GM23338 (cell line): ENCODE results near the gene TF.

Source experiments
- EZH2 ChIP-seq: fragments of 200-600 bp; sonication (generic); IDR thresholded peaks from one replicate; pipeline ENCODE4 v1.8.0; 2017; ENCODE audit warnings: antibody characterized with exemption, mild to moderate bottlenecking, low read depth; ENCODE audit not compliant: unreplicated experiment
- TF ChIP-seq, protein P1 (sequence below), 2 experiments: fragments of 200-600 bp in 1 of 2; sonication (generic) in 1 of 2; conservative IDR thresholded peaks; 2 replicates each; pipeline versions ENCODE4 v1.5.1 to v1.6.1; 2016 to 2017; ENCODE audit warnings: antibody characterized with exemption in 2 of 2, low read depth in 2 of 2, mild to moderate bottlenecking in 2 of 2, moderate library complexity in 1 of 2

- no peak for TF ChIP-seq EZH2
- TF ChIP-seq, protein P1, sequence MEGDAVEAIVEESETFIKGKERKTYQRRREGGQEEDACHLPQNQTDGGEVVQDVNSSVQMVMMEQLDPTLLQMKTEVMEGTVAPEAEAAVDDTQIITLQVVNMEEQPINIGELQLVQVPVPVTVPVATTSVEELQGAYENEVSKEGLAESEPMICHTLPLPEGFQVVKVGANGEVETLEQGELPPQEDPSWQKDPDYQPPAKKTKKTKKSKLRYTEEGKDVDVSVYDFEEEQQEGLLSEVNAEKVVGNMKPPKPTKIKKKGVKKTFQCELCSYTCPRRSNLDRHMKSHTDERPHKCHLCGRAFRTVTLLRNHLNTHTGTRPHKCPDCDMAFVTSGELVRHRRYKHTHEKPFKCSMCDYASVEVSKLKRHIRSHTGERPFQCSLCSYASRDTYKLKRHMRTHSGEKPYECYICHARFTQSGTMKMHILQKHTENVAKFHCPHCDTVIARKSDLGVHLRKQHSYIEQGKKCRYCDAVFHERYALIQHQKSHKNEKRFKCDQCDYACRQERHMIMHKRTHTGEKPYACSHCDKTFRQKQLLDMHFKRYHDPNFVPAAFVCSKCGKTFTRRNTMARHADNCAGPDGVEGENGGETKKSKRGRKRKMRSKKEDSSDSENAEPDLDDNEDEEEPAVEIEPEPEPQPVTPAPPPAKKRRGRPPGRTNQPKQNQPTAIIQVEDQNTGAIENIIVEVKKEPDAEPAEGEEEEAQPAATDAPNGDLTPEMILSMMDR (conservative IDR thresholded peaks at IDR 0.05; ENCODE audit: low read depth in 2 of 2) = no peak
Measured at GRCh38 chr3:133697960-133698359, 48.2 kb upstream of the TF start.
